Activated CD4-positive, alpha-beta T cell treated with anti-CD3 and anti-CD28 coated beads for 24 hours (primary cell): ENCODE measurements around the gene CMBL.
A peak's percentile ranks its signal among the peaks of the same experiment; 100 is the strongest.
"Not testable (repeated sequence)": the region's sequence is repeated elsewhere in the genome, so short reads cannot be mapped to it uniquely, and the experiment has no call there.

Source experiments
- DNase-seq, 2 donors: peaks; one replicate each; pipeline ENCODE4 v3.0.0-alpha.2; 2020; ENCODE audit warnings: low read depth in 2 of 2

Gene CMBL

DNA sequence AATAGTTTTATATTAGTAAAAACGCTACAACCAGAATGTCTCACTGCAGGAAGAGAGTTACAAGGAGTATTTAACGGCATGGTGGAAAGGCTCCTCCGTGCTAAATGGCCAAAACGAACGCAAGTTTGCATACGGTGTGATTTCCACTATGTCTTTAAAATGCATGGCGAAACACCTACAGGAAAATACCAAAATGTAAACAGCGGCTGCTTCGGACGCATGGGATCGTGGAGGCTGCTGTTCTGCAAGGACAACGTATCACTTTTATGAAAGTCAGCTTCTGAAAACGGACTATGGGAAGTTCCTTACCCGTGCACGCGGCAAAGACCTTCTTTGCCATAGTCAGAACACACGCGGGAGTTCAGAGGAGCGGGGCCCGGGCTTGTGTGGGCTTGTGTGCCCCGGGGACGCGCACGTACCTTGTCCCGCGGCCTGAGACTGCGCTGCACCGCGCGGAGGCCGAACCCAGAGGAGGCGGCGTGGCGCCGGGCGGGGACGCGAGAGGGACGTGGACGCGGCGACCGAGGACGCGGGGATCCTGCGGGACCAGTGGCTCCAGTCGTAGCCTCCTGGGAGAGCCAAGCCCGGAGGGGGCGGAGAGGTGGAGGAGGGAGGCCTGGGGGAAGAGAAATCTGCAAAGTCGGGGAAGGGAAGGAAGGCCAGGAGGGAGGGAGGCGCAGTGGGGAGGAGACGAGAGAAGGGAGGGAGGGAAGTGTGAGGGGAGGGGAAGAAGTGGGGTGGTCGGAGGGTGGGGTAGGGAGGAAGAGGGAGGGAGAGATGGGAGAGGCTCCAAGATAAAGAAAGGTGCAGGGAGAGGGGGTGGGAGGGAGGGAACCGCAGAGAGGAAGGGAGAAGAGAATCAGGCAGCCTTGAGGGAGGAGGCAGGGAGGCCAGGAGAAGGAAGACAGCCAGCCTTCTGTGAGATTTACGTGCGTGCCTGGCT is at the start of gene CMBL:
CMBL (minus strand) TSS at position 697 of the 943 bp plus-strand sequence. CDS start 17,140 bp downstream, outside the sequence.
- DNase-seq: peak in 1 of 2 donors; percentile 12

GRCh38 chr5:10355071-10355889 is 47.6 kb upstream of the CMBL start:
- no peak for DNase-seq

DNA sequence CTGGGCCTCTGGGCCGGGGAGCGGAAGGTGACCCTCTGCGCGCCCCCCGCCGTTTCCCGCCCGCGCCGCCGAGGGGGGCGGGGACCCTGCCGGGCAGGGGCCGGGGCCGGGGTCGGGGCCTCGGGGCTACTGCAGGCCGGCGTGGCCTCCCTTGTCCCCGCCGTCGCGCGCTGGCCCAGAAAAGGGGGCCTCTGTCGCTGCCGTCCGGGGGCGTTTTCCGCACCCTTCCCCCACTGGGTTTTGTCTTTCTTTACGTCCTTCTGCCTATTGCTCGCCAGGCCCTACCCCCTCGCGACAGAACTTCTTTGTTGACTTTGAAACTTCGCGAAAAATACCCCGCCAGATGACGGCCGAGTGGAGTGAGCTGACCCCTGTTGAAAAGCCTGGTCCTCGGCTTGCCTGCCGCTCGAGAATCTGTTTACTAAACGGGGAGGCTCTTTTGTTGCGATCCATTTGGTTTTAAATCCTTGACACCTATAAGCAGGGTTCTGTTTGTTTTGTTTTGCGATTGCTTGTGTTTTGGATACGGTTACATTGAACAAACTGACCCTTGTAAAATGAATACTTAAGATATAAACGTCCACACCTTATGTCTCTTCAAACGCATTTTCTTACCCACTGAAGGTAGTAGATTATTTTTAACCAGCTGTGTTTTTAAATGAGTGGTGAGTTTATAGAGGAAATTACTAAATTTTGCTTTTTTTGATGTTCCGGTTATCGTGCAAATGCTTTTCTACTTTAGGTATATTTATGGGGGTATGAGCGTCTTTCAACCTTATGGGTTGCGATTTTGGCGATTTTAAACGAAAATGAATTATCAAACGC is 46.6 kb upstream of the CMBL start:
- DNase-seq: no peak

GRCh38 chr5:10353241-10354047 is 45.7 kb upstream of the CMBL start, which contains the start of gene MARCHF6:
TSS of gene MARCHF6 (plus strand) at chr5:10353695. CDS start at chr5:10353899, 204 bp downstream.
- DNase-seq: peak; percentile 92 to 93

DNA sequence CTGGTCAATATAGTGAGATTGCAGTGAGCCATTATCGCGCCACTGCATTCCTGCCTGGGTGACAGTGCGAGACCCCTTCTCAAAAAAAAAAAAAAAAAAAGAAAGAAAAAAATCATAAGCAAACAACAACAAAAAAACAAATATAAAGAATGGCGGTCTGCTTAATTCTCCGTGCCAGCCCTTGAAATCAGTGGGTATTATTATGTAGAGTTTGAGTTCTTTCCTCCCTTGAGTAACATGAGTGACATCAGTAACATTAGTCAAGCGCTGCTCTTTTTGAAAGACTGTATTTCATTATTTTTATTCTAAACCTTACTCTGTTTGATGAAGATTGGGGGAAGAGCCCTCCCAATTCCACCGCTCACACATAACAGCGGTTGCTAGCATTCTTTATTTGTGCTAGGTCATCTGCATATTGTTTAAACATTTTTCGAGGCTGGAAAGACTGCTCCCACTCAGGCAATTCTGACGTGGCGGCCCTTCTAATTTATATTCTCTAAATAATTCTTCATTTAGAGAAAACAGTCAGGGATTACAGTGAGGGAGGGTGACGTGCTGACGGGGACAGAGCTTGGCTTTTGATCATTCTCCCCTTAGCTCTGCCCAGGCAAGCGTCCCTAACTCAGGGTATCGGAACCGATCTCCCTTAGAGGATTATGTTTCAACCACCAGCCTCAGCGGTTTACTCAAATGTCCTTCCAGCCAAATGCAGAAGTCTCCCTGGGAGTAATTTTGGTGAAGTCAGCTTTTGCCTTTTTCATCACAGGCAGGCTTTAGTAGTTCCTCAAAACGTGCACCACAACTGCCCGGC is 44.9 kb upstream of the CMBL start:
- no peak for DNase-seq

- DNase-seq: no peak
Measured at GRCh38 chr5:10351919-10352318, 44.2 kb upstream of the CMBL start.

GRCh38 chr5:10351199-10351905 is 43.6 kb upstream of the CMBL start:
- DNase-seq: no peak

- DNase-seq: no peak
Measured at GRCh38 chr5:10348258-10348657, 40.6 kb upstream of the CMBL start.

DNA sequence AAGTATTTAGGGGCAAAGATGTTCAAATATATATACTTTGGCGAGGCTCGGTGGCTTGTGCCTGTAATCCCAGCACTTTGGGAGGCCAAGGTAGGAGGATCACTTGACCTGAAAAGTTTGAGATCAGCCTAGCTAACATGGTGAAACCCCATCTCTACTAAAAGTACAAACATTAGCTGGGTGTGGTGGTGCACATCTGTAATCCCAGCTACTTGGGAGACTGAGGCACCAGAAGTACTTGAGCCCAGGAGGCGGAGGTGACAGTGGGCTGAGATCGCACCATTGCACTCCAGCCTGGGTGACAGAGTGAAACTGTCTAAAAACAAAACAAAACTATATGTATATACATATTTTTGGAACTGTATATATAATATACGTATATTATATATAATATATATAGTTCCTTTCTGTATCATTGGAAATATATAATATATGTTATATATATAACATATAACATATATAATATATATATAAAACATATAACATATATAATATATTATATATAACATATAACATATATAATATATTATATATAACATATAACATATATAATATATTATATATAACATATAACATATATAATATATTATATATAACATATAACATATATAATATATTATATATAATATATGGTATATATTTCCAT is 36.9 kb upstream of the CMBL start:
- DNase-seq: not testable (repeated sequence)

- DNase-seq: no peak
Measured at GRCh38 chr5:10343486-10343885, 35.8 kb upstream of the CMBL start.

DNA sequence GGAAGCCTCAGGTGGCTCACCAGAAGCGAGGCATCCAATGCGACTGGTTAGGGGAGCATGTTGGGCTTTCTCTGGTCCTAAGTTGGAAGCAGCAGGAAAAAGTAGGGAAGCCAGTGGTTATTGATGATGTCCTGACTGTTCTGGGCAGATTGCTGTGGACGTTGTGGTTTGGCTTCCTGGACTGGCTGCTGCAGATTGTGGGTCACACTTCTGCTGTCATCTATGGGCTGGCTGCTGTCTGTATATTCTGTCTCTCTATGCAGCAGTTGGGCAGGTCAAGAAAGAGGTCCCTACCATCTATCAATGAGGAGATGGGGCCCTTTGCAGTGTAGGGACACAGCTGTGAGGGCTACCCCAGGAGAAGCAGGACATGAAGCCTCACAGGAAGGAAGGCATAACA is 32.3 kb upstream of the CMBL start:
- DNase-seq: no peak

DNA sequence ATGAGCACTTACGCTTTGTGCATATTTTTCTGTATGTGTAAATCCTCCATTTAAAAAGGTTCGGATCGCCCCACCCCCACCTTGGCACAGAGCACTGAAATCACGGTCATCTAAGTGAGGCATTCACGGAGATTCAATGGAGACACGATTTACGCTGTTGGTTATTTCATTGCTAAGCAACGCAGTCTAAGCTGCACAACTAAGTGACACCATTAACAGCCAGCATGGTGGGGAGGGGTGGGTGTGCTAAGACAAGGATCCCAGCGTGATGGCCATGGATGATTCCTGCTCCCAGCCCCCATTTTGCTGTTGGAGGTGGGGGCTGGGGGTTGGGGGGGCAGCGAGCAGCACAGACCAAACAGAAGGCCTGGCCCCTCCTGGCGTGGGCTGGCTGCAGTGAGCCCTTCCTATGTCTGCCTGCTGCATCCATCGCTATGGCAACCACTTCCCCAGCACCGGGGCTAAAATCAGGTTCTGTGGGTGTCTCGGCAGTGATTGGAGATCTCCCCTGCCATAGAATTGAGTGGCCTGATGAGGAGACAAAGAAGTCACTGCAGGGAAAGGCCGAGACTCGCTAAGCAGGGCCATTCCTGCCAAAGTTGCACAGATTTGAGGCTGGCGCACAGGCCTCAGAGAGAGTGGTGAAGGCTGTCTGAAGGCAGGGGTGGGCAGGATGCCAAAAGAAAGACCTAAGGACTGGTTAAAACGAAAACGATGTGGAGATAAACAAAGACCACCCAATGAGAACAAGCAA is 31.5 kb upstream of the CMBL start:
- no peak for DNase-seq

GRCh38 chr5:10338686-10339057 is 31.0 kb upstream of the CMBL start:
- no peak for DNase-seq

GRCh38 chr5:10337986-10338385 is 30.3 kb upstream of the CMBL start:
- DNase-seq: no peak

GRCh38 chr5:10337107-10337506 is 29.4 kb upstream of the CMBL start:
- no peak for DNase-seq

DNA sequence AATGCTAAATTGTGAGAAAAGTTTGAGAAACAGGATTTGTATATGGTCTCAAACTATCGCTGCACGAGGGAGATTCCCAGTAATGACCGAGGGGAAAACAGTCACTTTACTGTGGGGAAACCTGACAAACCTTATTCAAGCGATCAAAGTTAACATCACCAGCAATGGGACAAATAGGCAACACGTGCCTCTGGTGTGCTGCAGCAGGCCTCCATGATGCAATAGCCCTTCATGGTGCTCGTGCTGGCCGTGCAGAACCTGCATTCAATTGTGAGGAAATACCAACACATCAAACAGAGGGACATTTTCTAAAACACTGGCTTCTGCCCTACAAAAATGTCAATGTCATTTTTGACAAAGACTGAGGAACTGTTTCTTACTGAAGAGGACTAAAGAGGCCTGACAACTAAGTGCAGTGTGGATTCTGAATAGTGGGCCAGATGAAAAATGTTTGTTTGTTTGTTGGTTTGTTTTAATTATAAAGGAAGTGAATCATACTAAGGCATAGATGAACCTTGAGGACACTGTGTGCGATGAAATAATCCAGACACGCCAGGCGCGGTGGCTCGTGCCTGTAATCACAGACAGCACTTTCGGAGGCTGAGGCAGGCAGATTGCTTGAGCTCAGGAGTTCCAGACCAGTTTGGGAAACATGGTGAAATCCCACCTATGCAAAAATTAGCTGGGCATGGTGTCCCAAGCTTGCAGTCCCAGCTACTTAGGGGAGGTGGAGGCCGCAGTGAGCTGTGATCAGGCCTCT is 28.2 kb upstream of the CMBL start:
- no peak for DNase-seq

GRCh38 chr5:10334831-10335230 is 27.1 kb upstream of the CMBL start:
- DNase-seq: no peak
